GM12864 (cell line): ENCODE measurements around the gene GCLM.
"Not testable (repeated sequence)": the region's sequence is repeated elsewhere in the genome, so short reads cannot be mapped to it uniquely, and the experiment has no call there.

Source experiments
- DNase-seq: peaks from one replicate; pipeline ENCODE4 v3.0.0-alpha.2; 2011; ENCODE audit warnings: low read depth
- H3K4me3 ChIP-seq: 2 replicates; pipeline ENCODE4 v1.5.1; 2011; ENCODE audit warnings: mild to moderate bottlenecking, low read depth, low read length, control low read depth
- CTCF ChIP-seq: IDR thresholded peaks from 2 replicates; pipeline ENCODE4 v1.5.1; 2011; ENCODE audit warnings: low read depth, mild to moderate bottlenecking, moderate library complexity, low read length, control low read depth, inconsistent platforms; ENCODE audit errors: missing control alignments

GCLM gene

GRCh38 chr1:93937997-93938396 lies 28.8 kb upstream of the GCLM start:
- no peak for DNase-seq
- H3K4me3 ChIP-seq = no peak overlapping the region
- TF ChIP-seq CTCF = no peak

- no peak for TF ChIP-seq CTCF
- no peak for DNase-seq
- H3K4me3 ChIP-seq = no peak overlapping the region
Observed at GRCh38 chr1:93925206-93925605, 16.0 kb upstream of the GCLM start.

GRCh38 chr1:93919780-93920179 lies 10.6 kb upstream of the GCLM start:
- H3K4me3 ChIP-seq = no peak overlapping the region
- no peak for TF ChIP-seq CTCF
- no peak for DNase-seq

- DNase-seq = no peak
- no peak for TF ChIP-seq CTCF
- no peak overlapping the region for H3K4me3 ChIP-seq
Observed at GRCh38 chr1:93917302-93917701, 8.1 kb upstream of the GCLM start.

- not testable (repeated sequence) for H3K4me3 ChIP-seq, DNase-seq
Observed at GRCh38 chr1:93910880-93911279, 1.6 kb upstream of the GCLM start.

DNA sequence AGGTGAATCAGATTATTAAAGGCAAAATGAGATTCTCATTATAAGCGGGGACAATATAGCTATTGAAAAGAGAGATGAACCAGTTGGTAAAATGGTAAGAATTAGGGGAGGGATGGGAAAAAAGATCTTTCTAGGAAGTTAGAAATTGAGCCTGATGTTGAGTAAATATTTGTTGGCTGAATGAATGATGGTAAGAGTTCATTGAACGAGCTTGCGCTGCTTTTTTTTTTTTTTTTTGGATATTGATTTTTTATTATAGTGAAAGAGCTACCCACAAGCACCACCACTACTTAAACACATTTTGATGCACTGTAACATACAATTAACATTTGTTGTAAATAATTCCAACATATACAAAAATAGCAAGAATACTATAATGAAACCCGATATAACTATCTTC lies 1.1 kb upstream of the GCLM start:
- H3K4me3 ChIP-seq = no peak overlapping the region
- no peak for DNase-seq
- no peak for TF ChIP-seq CTCF

- peak overlapping the region; percentile 92 for H3K4me3 ChIP-seq
- TF ChIP-seq CTCF = no peak
- no peak for DNase-seq
Observed at GRCh38 chr1:93908394-93909145, 660 bp downstream of the GCLM start.
